ENCODE results near the gene KDM3A.
"Not testable (repeated sequence)": the region's sequence is repeated elsewhere in the genome, so short reads cannot be mapped to it uniquely, and the experiment has no call there.

Gene KDM3A

DNA sequence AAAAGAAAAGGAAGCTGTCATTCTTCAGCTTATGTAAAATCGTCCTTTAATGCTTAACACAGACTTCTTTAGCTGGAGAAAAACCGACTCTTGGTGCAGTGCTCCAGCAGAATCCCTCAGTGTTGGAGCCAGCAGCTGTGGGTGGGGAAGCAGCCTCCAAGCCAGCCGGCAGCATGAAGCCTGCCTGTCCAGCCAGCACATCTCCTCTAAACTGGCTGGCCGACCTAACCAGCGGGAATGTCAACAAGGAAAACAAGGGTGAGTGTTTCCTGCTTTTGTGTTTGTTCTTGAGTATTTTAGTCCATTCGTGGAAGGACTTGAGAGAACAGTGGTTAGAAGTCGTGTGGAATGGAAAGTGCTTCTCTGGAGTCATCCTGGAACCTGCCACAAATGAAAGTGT is 38.9 kb downstream of the KDM3A start:
- no peak for DNase-seq (ENCODE audit: low spot score)

DNA sequence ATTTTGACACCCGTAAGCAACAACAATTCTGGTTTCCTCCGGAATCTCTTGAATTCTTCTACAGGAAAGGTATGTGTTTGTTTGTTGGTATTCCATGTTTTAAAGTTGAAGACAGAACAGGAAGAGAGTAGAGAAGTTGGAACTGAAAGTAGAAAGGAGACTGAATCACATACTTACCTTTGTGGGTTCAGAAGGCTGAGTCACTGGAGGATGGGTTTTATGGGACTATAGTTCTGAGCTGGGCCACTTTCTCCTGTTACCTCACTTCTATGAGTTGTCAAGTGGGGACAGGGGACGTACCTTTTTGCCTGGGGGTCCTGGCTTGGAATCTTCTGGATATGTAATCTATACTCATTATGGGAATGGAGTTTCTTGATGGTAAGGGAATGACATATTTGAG is 40.9 kb downstream of the KDM3A start:
- no peak for DNase-seq (ENCODE audit: low spot score)

DNA sequence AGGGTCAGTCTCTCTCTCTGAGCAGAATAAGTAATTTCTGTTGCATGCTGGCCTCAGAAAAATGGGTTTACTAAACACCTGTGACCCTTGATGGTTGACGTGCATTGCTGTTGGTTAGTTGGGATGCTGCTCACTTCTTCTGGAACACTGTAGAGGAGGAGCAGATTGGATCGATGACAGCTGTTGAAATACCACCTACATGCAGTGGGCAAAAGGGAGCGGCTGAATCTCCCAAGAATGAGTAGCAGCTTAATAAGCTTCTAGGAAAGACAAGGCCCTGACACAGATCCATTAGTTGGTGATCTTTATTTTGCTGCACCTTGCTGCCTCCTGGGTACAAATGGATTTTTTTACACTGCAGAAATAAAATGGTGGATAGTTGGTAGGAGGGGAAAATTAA is 43.2 kb downstream of the KDM3A start:
- DNase-seq (ENCODE audit: low spot score) = no peak

DNA sequence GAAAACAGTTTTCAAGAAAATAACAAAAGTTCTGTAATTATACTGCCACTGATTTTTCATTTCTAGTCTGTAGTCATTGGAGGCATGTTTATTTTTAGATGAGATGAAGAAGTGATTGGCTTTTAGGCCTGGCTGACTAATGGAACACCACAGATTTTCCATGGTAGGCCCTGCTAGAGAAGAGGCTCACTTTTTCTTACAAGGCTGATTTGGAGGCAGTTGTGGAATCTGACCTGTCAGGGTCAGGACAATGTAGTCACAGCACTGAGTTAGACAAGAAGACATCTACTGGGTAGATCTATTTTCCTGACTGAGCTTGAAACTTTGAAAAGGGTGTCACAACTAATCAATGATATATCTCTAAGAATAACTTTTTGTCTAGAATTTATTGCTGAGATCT is 43.9 kb downstream of the KDM3A start:
- DNase-seq (ENCODE audit: low spot score) = no peak

DNA sequence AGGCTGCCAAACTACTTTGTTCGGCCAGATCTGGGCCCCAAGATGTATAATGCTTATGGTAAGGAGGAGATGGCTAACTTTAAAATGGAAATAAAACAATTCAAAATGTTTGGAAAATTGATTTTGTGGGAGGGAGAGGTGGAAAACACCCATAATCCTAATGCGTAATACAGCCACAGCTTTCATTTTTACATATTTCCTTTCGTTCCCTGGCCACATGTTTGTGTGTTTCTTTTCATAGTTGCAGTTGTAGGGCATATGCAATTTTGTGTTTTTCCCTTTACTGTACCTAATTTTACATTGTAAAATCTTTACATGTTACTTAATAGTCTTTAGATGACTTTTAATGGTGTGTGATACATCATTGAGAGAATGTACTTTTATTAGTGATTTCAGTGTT is 44.6 kb downstream of the KDM3A start:
- DNase-seq (ENCODE audit: low spot score) = no peak

DNA sequence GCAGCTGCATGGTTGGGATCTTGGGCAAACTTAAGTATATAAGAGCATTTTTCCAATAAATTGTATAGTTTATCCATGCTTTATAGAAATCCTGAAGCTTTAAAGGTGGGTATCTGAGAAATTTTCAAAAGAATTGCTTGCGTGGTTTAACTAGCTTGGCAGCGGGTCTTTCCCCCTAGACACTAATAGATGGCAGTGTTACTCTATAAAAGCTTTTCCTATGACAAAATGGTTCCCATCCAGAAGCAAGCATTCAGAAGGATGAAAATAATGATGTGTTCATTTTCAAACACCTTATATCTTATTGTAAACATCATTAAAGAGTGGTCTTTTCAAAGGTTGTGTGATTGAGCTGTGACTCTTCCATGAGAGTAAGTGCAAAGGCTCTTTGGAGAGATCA is 45.9 kb downstream of the KDM3A start:
- DNase-seq (ENCODE audit: low spot score) = no peak

DNA sequence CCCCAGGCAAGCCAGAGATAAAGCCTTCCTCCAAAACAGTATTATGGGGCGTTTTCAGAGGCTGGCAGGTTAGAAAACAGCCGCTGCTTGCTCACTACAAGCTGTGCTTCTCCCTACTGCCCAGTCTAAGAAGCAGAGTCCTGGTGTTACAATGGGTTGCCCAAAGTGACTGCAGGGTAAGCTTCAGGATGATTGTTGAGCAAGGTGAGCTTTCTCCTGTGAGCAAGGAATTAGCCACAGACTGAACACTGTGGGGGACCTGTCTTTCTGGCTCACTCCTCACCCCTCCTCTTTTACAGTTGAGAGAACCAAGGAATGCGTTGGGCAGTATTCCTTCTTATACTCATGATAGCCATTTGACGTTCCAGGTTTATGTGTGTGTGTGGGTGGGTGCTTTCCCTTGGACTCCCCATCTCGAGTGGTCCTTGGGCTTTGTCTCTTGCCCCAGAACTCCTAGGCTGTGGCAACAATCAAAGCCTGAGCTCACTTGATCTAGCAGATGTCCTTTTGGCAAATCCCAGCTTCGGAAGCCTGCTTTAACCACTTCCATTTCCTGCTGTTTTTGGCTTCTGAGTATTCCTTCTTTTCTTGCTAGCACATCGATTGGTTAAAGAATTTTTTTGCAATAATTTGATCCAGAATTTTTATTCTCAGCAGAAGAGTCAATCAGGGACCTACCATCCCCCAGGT is 47.5 kb downstream of the KDM3A start:
- DNase-seq (ENCODE audit: low spot score) = no peak

DNA sequence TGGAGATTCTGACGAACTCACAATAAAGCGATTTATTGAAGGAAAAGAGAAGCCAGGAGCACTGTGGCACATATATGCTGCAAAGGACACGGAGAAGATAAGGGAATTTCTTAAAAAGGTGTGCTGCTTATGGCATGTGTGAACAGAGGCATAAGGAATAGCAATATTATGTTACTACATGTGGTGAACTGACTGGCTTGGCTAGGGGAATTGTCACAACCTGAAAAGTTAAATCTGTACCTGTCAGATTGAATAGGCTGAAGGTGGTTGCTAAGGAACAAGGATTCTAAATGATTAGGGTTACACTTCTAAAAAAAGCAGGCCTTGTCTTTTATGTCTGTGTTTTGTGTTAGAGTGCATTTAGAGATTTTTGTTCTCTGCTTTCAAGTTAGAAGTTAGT is 48.4 kb downstream of the KDM3A start:
- DNase-seq (ENCODE audit: low spot score) = no peak

DNA sequence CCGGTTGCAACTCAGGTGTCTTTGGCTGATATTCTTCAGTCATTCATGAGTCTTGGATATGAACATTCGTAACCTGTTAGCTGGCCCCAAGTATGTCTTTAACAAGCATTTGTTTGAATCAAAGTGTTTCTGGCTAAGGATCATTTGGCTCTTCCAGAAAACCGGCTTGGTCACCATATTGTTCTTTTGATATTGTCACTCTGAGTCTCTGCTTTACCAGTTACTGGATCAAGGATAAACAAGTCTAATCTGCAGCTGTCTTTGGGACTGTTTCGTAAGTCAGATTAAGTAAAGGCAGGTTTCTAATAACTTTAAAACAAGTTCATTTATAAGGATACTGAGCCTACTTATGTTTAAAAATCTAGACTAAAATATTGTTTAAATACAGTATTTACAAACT is 49.1 kb downstream of the KDM3A start:
- no peak for DNase-seq (ENCODE audit: low spot score)

DNA sequence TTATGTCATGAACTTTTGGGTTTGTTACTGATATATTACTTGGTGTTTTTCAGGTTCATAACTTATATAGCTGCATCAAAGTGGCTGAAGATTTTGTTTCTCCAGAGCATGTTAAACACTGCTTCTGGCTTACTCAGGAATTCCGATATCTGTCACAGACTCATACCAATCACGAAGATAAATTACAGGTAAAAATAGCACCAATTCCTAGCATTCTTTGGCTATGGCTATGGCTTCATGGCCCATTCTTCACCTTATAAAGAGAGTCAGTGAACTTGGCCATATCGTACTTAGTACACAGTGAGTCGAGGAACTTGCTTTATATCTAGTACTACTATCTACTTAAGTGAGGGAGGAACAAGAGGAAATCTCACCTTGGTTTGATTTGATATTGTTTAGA is 49.9 kb downstream of the KDM3A start:
- DNase-seq (ENCODE audit: low spot score) = no peak

DNA sequence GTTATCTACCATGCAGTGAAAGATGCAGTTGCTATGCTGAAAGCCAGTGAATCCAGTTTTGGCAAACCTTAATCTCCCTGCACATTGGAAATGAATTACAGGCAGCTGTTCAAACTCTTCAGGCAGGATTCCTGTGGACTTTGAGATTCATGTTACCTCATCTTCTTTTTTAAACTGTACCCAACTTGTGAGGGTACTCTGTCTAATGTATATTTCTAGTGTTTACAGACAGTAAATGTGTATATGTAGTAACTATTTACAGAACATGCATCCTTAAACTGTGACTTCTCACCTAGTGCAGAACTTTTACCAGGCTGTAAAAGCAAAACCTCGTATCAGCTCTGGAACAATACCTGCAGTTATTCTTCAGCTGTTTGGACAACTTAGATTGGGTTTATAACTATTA is 50.9 kb downstream of the KDM3A start:
- DNase-seq (ENCODE audit: low spot score) = no peak

DNA sequence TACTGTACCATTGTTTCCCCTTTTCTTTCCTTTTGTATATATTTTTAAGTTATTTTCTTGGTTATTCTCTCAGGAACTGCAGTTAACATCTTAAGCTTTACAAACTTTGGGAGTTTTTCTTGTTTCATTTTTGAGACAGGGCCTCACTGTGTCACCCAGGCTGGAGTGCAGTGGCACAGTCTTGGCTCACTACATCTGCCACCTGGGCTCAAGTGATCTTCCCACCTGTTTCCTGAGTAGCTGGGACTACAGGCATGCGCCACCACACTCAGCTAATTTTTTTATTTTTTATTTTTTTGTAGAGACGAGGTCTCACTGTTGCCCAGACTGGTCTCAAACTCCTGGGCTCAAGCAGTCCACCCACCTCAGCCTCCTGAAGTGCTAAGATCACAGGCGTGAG is 55.2 kb downstream of the KDM3A start:
- DNase-seq (ENCODE audit: low spot score) = not testable (repeated sequence)

DNA sequence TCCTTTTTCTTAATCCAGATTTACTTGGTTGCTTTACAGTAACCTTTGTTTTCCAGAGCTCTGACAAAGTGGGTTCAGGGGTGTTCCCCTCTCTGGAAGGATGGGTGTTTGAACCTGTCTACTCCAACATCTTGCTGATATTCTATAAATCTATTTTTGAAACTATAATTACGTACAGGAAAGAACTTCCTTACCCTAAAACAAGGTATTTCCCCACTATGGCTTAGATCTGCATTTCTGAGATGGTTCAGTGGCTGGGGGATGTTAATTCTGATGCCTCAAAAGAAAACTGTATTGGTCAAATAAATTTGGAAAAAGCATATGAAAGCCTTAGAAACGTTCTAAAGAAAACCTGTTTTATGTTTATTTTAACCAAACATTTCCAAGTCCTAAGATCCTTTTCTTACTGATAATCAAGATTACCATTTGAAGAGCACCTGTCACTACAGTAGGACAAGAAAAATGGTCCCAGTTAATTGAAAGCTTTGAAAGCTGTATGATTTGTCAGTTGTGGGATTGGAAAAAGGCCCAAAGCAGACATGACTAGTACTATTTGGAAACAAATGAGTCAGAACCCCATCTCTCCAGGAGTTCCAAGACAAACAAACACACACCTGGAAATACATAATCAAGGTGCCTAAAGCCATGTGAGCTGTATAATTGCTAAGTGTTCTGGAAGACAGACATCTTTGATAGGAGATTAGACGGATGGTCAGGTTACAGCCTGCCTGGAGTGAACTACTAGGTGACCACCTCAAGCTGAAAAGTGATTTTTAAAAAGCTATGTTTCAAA is 57.5 kb downstream of the KDM3A start:
- no peak for DNase-seq (ENCODE audit: low spot score)

DNA sequence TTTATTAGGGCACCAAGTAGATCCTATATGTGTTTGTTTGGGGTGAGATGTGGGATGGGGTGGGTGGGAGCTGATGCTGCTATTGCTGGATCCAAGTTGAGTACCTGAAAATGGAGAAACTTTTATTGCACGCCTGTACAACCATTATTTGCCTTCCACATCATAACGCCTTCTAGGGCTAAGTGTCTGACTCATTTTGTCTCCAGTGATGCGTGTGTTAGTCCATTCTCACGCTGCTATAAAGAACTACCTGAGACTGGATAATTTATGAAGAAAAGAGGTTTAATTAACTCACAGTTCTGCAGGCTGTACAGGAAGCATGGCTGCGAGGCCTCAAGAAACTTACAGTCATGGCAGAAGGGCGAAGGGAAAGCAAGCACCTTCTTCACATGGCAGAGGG is 58.2 kb downstream of the KDM3A start:
- no peak for DNase-seq (ENCODE audit: low spot score)

DNA sequence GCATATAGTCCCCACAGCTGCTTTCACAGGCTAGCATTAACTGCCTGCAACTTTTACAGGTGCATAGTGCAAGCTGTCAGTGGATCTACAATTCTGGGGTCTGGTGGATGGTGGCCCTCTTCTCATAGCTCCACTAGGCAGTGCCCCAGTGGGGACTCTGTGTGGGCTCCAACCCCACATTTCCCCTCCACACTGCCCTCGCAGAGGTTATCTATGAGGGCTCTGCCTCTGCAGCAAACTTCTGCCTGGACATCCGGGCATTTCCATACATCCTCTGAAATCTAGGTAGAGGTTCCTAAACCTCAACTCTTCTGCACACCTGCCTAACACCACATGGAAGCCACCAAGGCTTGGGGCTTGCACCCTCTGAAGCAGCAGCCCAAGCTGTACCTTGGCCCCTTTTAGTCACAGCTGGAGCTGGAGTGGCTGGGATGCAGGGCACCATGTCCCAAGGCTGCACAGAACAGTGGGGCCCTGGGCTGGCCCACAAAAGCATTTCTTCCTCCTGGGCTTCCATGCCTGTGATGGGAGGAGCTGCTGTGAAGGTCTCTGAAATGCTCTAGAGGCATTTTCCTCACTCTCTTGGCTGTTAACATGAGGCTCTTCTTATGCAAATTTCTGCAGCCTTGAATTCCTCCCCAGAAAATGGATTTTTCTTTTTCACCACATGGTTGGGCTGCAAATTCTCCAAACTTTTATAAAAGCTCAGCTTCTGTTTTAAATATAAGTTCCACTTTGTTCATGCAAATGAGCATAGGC is 59.3 kb downstream of the KDM3A start:
- no peak for DNase-seq (ENCODE audit: low spot score)

DNA sequence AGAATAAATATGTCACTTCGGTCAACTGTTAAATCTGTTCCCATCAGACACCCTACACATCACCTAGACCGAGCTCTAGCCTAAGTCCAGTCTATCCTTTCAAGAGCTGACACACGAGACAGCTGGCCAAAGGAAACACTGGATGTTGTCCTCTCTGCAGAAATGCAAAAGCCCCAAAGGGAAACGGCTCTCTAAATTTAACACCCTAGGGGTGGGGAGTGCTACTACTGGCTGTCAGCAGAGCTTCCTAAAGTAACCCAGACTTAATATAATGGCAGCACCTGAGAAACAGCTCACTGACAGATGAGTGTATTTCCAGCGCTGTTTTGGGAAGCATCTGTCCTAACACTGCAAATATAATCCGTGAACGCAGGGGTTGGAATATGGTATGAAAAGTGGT is 66.4 kb downstream of the KDM3A start:
- no peak for DNase-seq (ENCODE audit: low spot score)

DNA sequence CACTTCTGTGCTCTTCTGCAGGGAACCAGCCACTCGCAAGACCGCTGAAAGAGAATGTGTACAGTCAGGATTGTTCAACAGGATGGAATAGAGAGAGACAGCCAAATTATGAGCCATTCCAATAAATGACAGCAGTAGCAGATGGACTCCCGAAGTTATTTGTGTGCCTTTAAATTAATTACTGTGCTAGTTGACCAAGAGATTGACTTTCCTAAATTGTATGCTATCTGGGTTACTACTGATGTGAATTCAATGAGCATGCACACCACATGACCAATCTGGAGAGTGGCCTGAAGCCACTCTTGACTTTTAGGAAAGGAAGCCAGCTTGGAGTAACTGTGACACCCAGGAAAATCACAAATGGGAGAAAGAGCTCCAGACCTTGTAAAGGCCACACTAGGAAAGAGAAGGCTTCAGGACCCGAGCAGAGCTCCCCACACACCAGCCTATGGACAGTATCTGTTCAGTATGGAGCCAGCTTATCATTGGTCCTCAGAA is 69.3 kb downstream of the KDM3A start:
- DNase-seq (ENCODE audit: low spot score) = no peak

DNA sequence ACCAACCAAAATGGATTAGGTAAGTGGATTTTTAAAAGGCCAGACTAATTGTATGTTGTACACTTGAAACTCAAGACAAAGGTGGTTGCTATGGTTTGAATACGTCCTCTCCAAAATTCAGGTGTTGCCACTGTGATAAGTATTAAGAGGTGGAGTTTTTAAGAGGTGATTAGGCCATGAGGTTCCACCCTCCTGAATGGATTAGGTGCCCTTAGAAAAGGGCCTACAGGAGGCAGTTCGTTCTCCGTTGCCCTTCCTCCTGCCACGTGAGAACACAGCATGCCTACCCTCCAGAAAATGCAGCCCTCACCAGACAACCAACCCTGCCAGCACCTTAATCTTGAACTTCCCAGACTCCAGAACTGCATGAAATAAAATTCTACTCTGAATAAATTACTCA is 70.9 kb downstream of the KDM3A start:
- no peak for DNase-seq (ENCODE audit: low spot score)

DNA sequence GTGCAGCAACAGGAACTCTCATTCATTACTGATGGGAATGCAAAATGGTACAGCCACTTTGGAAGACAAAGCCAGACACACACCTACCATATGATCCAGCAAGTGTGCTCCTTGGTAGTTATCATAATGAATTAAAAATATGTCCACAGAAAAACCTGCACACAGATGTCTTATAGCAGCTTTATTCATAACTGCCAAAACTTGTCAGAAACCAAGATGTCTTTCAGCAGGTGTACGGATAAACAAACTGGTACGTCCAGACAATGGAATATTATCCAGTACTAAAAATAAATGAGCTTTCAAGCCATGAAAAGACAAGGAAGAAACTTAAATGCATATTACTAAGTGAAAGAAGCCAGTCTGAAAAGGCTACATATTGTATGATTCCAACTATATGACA is 71.7 kb downstream of the KDM3A start:
- no peak for DNase-seq (ENCODE audit: low spot score)

DNA sequence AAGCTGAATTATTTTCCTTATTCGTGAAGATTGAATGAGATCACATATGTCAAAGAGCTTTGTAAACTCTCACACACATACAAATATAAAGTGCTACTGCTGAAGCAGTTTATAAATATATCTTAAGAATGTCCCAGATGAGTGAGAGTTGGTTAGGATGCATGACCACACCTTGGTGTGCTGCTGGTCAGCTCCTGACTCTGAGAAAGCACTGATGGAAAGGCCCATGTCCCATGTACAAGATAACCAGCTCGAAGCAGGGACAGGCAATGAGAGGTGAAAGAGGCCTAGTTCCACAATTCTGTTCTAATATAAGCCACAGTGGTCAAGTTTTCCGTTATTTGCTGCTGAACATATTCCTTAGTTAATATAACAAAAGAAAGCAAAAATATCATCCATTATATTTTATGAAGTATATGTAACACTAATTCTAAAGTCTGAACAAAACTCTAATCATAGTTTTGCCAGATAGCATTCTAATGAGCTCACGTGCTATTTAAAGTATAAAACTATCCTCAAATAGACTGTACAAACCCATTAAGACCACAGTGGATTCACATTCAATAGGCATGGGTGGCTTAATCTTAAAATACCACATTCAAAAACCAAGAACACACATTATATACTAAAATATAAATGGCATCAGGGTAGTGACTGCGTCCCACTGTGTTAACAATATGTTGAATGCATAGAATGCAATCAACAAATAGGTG is 72.9 kb downstream of the KDM3A start:
- DNase-seq (ENCODE audit: low spot score) = no peak

DNA sequence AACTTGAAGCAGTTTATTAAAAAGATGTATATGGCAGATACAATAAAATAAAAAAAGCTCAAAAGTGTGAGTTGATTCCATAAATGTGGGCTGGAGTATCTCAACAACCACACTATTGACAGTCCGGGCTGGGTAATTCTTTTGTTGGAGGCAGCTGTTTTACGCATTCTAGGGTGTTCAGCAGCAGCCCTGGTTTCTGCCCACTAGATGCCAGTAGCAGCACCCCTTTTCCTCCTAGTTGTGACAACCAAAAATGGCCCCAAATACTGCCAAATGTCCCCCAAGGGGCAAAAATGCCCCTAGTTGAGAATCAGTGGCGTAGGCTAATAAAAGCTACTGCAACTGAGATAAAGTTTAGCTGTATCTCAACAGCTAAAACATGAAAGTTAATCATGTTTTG is 77.3 kb downstream of the KDM3A start:
- peak; percentile 10 for DNase-seq (ENCODE audit: low spot score)

DNA sequence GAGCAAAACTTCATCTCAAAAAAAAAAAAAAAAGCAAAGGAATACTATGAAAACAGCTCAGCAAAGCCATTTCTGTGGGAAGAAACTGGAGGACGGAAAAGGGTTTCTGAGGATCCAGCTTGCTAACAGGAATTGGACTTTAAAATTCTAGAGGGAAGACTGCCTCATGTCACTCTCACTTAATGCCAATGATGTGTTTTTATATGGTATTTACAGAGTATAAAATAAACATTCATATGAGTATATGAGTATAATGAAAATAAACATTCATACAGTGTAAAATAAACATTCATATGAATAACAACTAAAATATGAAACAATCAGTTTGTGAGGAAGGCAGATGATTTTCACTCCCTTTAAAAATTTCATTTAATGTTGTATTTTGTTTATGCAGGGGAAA is 78.2 kb downstream of the KDM3A start:
- no peak for DNase-seq (ENCODE audit: low spot score)
